ENCODE data around the gene CIITA. TPM values are rescaled to one million over a fixed set of nuclear protein-coding genes. Genes with fewer than 3 reads are reported as not detected.

The CIITA gene
- polyA plus RNA-seq, 1 donor: 11.9 TPM

GRCh38 chr16:10982465-10983150 lies 105.6 kb downstream of the CIITA start:
- Histone ChIP-seq H3K4me1 (ENCODE audit: control insufficient read depth, insufficient read depth, low read length) (no peaks in the 10 kb centered on the region), H3K9me3 (ENCODE audit: control insufficient read depth, low read depth, low read length) (no peaks in the 10 kb centered on the region), H3K27ac (ENCODE audit: low read length) (no peak overlapping the region), H3K27me3 (ENCODE audit: control insufficient read depth, insufficient read depth, low read length) (no peaks in the 10 kb centered on the region), H3K36me3 (ENCODE audit: control insufficient read depth, insufficient read depth, low read length) (peaks cover 21% of the 10 kb centered on the region), H3K4me3 (ENCODE audit: low read length) (no peak overlapping the region)
- DNase-seq: no peak
- 94% methylated on average over 8 of the region's 15 CpGs for WGBS (ENCODE audit: insufficient coverage, low lambda C conversion rate)

- H3K36me3 ChIP-seq (ENCODE audit: control insufficient read depth, insufficient read depth, low read length): peaks cover 18% of the 10 kb centered on the region
- DNase-seq: no peak
- no peaks in the 10 kb centered on the region for H3K4me1 ChIP-seq (ENCODE audit: control insufficient read depth, insufficient read depth, low read length)
- no peak overlapping the region for H3K27ac ChIP-seq (ENCODE audit: low read length)
- WGBS (ENCODE audit: insufficient coverage, low lambda C conversion rate): 100% methylated on average over 3 of the region's 8 CpGs
- no peaks in the 10 kb centered on the region for H3K9me3 ChIP-seq (ENCODE audit: control insufficient read depth, low read depth, low read length)
- no peak overlapping the region for H3K4me3 ChIP-seq (ENCODE audit: low read length)
- H3K27me3 ChIP-seq (ENCODE audit: control insufficient read depth, insufficient read depth, low read length): no peaks in the 10 kb centered on the region
These were observed 106.2 kb downstream of the CIITA start for GRCh38 chr16:10983159-10983558.

GRCh38 chr16:10984509-10984908 lies 107.5 kb downstream of the CIITA start:
- H3K4me1 ChIP-seq (ENCODE audit: control insufficient read depth, insufficient read depth, low read length): no peaks in the 10 kb centered on the region
- DNase-seq: no peak
- 100% methylated on average over 1 of the region's 6 CpGs for WGBS (ENCODE audit: insufficient coverage, low lambda C conversion rate)
- peaks cover 18% of the 10 kb centered on the region for H3K36me3 ChIP-seq (ENCODE audit: control insufficient read depth, insufficient read depth, low read length)
- no peak overlapping the region for H3K4me3 ChIP-seq (ENCODE audit: low read length)
- H3K27ac ChIP-seq (ENCODE audit: low read length): no peak overlapping the region
- H3K27me3 ChIP-seq (ENCODE audit: control insufficient read depth, insufficient read depth, low read length): no peaks in the 10 kb centered on the region
- no peaks in the 10 kb centered on the region for H3K9me3 ChIP-seq (ENCODE audit: control insufficient read depth, low read depth, low read length)

Other genes with a start within 250 kb of the CIITA start
- 0.09 TPM for gene TEKT5, start 182.3 kb upstream of the CIITA start, polyA plus RNA-seq
- 29.0 TPM for gene NUBP1, start 133.4 kb upstream of the CIITA start, polyA plus RNA-seq
- 3.5 TPM for gene TVP23A, start 58.4 kb upstream of the CIITA start, polyA plus RNA-seq
- gene DEXI, start 65.3 kb downstream of the CIITA start, polyA plus RNA-seq: 31.8 TPM
- 13.2 TPM for gene CLEC16A, start 67.4 kb downstream of the CIITA start, polyA plus RNA-seq